Fibroblast of villous mesenchyme (primary cell): ENCODE measurements around the gene PEAK1. TPM values are rescaled to one million over a fixed set of nuclear protein-coding genes. Genes with fewer than 3 reads are reported as not detected.

Source experiments
- total RNA-seq: library from RNA; depleted of rRNA; stranded (reverse); fragments of >200 nt; gene quantifications from 2 replicates; pipeline ENCODE4 v1.2.3, GENCODE V29; 2012

PEAK1 gene
- total RNA-seq, 1 donor, result 77.3 TPM

Other genes with a start within 250 kb of the PEAK1 start
- 30.9 and 36.7 TPM in 2 replicates for gene HMG20A, start 784 bp upstream of the PEAK1 start, total RNA-seq
- gene LINGO1, start 212.8 kb upstream of the PEAK1 start, total RNA-seq, result not detected in 2 replicates